ENCODE data around the gene PIK3CD.
"Not testable (repeated sequence)": the region's sequence is repeated elsewhere in the genome, so short reads cannot be mapped to it uniquely, and the experiment has no call there.

The PIK3CD gene

DNA sequence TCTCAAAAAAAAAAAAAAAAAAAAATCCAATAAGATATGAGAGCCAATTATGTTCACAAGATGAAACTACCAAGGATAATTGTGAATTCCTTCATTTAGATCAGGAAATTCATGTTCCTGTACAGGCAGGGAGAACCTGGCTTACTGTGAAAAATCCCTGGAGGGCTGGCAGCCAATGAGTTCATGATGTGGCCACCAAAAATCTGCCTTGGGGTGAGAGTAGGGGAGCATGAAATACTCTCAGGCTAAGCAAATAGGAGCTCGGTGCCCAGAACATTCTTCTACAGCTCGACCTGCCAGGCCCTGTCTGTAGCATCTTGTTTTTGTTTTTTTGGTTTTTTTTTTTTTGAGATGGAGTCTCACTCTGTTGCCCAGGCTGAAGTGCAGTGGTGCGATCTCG, 50.1 kb downstream of the PIK3CD start:
- Histone ChIP-seq H3K4me3 (ENCODE audit: low read depth in 1 of 2, low read length in 2 of 2) (no peak overlapping the region), H3K9me3 (ENCODE audit: control insufficient read depth in 1 of 2, low read length in 2 of 2) (no peaks in the 10 kb centered on the region), H3K27ac (ENCODE audit: low read depth, low read length) (no peak overlapping the region), H3K4me1 (ENCODE audit: control insufficient read depth in 1 of 2, insufficient read depth in 2 of 2, low read length in 2 of 2) (peaks cover 0 to 5% of the 10 kb centered on the region in 2 donors), H3K36me3 (ENCODE audit: control insufficient read depth in 1 of 2, insufficient read depth in 2 of 2, low read length in 2 of 2) (peaks cover 0 to 4% of the 10 kb centered on the region in 2 donors), H3K27me3 (ENCODE audit: control insufficient read depth in 1 of 2, insufficient read depth in 2 of 2, low read length in 2 of 2) (no peaks in the 10 kb centered on the region), H3K9ac (ENCODE audit: low read depth in 1 of 2, low read length in 2 of 2) (no peak overlapping the region)

DNA sequence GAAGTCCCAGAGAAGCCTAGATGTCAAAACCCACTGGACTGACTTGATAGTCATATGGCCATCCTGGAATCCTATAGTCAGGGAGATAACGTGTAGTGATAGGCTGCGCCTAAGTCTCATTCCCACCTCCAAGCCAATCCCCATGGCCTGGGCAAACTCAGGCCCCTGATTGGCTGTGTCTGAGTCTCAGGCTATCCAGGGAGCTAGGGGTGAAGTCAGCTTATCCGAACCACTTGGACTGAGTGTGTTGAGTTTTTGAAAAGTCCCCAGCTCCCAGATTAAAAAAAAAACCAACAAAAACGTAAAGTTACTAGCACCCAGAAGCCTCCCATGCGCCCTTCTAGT, 51.6 kb downstream of the PIK3CD start:
- no peak overlapping the region for H3K27ac ChIP-seq (ENCODE audit: low read depth, low read length)
- no peaks in the 10 kb centered on the region for H3K9me3 ChIP-seq (ENCODE audit: control insufficient read depth in 1 of 2, low read length in 2 of 2)
- no peak overlapping the region for H3K4me3 ChIP-seq (ENCODE audit: low read depth in 1 of 2, low read length in 2 of 2)
- H3K27me3 ChIP-seq (ENCODE audit: control insufficient read depth in 1 of 2, insufficient read depth in 2 of 2, low read length in 2 of 2) = no peaks in the 10 kb centered on the region
- H3K36me3 ChIP-seq (ENCODE audit: control insufficient read depth in 1 of 2, insufficient read depth in 2 of 2, low read length in 2 of 2) = peaks cover 0 to 4% of the 10 kb centered on the region in 2 donors
- H3K9ac ChIP-seq (ENCODE audit: low read depth in 1 of 2, low read length in 2 of 2) = no peak overlapping the region
- H3K4me1 ChIP-seq (ENCODE audit: control insufficient read depth in 1 of 2, insufficient read depth in 2 of 2, low read length in 2 of 2) = peaks cover 0 to 5% of the 10 kb centered on the region in 2 donors

DNA sequence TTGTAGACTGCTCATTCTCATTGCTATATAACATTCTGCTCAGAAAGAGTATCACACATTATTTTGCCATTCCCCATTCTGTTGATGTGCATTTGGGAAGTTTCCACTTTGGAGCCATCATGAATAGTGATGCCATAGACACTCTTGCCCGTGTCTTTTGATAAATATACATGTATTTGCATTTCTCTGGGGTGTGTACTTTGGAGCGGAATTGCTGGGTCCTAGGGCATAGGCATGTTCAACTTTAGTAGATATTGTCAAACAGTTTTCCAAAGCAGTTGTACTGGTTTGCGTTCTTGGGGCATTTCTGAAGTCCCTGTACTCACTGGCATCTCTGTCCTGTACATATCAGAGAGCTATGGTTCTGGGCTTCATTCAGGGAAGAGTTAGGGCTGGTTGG, 52.1 kb downstream of the PIK3CD start:
- no peak overlapping the region for H3K27ac ChIP-seq (ENCODE audit: low read depth, low read length)
- H3K9ac ChIP-seq (ENCODE audit: low read depth in 1 of 2, low read length in 2 of 2) = no peak overlapping the region
- H3K4me3 ChIP-seq (ENCODE audit: low read depth in 1 of 2, low read length in 2 of 2) = no peak overlapping the region
- peaks cover 0 to 5% of the 10 kb centered on the region in 2 donors for H3K4me1 ChIP-seq (ENCODE audit: control insufficient read depth in 1 of 2, insufficient read depth in 2 of 2, low read length in 2 of 2)
- H3K27me3 ChIP-seq (ENCODE audit: control insufficient read depth in 1 of 2, insufficient read depth in 2 of 2, low read length in 2 of 2) = no peaks in the 10 kb centered on the region
- H3K9me3 ChIP-seq (ENCODE audit: control insufficient read depth in 1 of 2, low read length in 2 of 2) = no peaks in the 10 kb centered on the region
- peaks cover 0 to 4% of the 10 kb centered on the region in 2 donors for H3K36me3 ChIP-seq (ENCODE audit: control insufficient read depth in 1 of 2, insufficient read depth in 2 of 2, low read length in 2 of 2)

GRCh38 chr1:9705337-9706093, 54.0 kb downstream of the PIK3CD start:
- Histone ChIP-seq H3K36me3 (ENCODE audit: control insufficient read depth in 1 of 2, insufficient read depth in 2 of 2, low read length in 2 of 2) (peaks cover 0 to 7% of the 10 kb centered on the region in 2 donors), H3K27me3 (ENCODE audit: control insufficient read depth in 1 of 2, insufficient read depth in 2 of 2, low read length in 2 of 2) (no peaks in the 10 kb centered on the region), H3K4me1 (ENCODE audit: control insufficient read depth in 1 of 2, insufficient read depth in 2 of 2, low read length in 2 of 2) (no peaks in the 10 kb centered on the region), H3K9me3 (ENCODE audit: control insufficient read depth in 1 of 2, low read length in 2 of 2) (no peaks in the 10 kb centered on the region), H3K4me3 (ENCODE audit: low read depth in 1 of 2, low read length in 2 of 2) (no peak overlapping the region), H3K9ac (ENCODE audit: low read depth in 1 of 2, low read length in 2 of 2) (no peak overlapping the region), H3K27ac (ENCODE audit: low read depth, low read length) (no peak overlapping the region)

DNA sequence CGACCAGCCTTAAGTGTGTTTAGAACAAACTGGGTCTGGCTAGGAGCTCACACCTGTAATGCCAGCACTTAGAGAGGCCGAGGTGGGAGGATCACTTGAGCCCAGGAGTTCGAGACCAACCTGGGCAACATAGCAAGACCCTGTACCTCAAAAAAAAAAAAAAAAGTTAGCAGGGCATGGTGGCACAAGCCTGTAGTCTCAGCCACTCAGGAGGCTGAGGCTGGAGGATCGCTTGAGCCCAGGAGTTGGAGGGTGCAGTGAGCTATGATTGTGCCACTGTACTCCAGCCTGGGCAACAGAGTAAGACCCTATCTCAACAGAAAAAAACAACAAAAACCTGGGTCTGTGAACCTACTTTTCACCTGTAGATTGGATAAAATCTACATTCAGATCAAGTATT, 54.6 kb downstream of the PIK3CD start:
- Histone ChIP-seq H3K27ac (ENCODE audit: low read depth, low read length) (no peak overlapping the region), H3K4me3 (ENCODE audit: low read depth in 1 of 2, low read length in 2 of 2) (no peak overlapping the region), H3K36me3 (ENCODE audit: control insufficient read depth in 1 of 2, insufficient read depth in 2 of 2, low read length in 2 of 2) (peaks cover 0 to 5% of the 10 kb centered on the region in 2 donors), H3K9me3 (ENCODE audit: control insufficient read depth in 1 of 2, low read length in 2 of 2) (no peaks in the 10 kb centered on the region), H3K27me3 (ENCODE audit: control insufficient read depth in 1 of 2, insufficient read depth in 2 of 2, low read length in 2 of 2) (no peaks in the 10 kb centered on the region), H3K9ac (ENCODE audit: low read depth in 1 of 2, low read length in 2 of 2) (no peak overlapping the region), H3K4me1 (ENCODE audit: control insufficient read depth in 1 of 2, insufficient read depth in 2 of 2, low read length in 2 of 2) (no peaks in the 10 kb centered on the region)

- H3K4me1 ChIP-seq (ENCODE audit: control insufficient read depth in 1 of 2, insufficient read depth in 2 of 2, low read length in 2 of 2) = peaks cover 0 to 3% of the 10 kb centered on the region in 2 donors
- H3K4me3 ChIP-seq (ENCODE audit: low read depth in 1 of 2, low read length in 2 of 2) = no peak overlapping the region
- H3K27ac ChIP-seq (ENCODE audit: low read depth, low read length) = no peak overlapping the region
- H3K27me3 ChIP-seq (ENCODE audit: control insufficient read depth in 1 of 2, insufficient read depth in 2 of 2, low read length in 2 of 2) = no peaks in the 10 kb centered on the region
- peaks cover 0 to 8% of the 10 kb centered on the region in 2 donors for H3K36me3 ChIP-seq (ENCODE audit: control insufficient read depth in 1 of 2, insufficient read depth in 2 of 2, low read length in 2 of 2)
- no peaks in the 10 kb centered on the region for H3K9me3 ChIP-seq (ENCODE audit: control insufficient read depth in 1 of 2, low read length in 2 of 2)
- H3K9ac ChIP-seq (ENCODE audit: low read depth in 1 of 2, low read length in 2 of 2) = no peak overlapping the region
Measured at GRCh38 chr1:9710037-9710436, 58.5 kb downstream of the PIK3CD start.

GRCh38 chr1:9711466-9712020, 60.0 kb downstream of the PIK3CD start:
- Histone ChIP-seq H3K4me1 (ENCODE audit: control insufficient read depth in 1 of 2, insufficient read depth in 2 of 2, low read length in 2 of 2) (peaks cover 0 to 3% of the 10 kb centered on the region in 2 donors), H3K27ac (ENCODE audit: low read depth, low read length) (no peak overlapping the region), H3K36me3 (ENCODE audit: control insufficient read depth in 1 of 2, insufficient read depth in 2 of 2, low read length in 2 of 2) (peaks cover 0 to 8% of the 10 kb centered on the region in 2 donors), H3K9me3 (ENCODE audit: control insufficient read depth in 1 of 2, low read length in 2 of 2) (no peaks in the 10 kb centered on the region), H3K27me3 (ENCODE audit: control insufficient read depth in 1 of 2, insufficient read depth in 2 of 2, low read length in 2 of 2) (no peaks in the 10 kb centered on the region), H3K4me3 (ENCODE audit: low read depth in 1 of 2, low read length in 2 of 2) (no peak overlapping the region), H3K9ac (ENCODE audit: low read depth in 1 of 2, low read length in 2 of 2) (no peak overlapping the region)

DNA sequence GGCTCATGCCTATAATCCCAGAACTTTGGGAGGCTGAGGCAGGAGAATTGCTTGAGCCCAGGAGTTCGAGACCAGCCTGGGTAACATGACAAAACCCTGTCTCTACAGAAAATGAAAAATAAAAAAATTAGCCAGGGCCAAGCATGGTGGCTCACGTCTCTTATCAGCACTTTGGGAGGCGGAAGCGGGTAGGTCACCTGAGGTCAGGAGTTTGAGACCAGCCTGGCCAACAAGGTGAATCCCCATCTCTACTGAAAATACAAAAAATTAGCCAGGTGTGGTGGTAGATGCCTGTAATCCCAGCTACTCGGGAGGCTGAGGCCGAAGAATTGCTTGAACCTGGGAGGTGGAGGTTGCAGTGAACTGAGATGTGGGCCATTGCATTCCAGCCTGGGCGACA, 61.2 kb downstream of the PIK3CD start:
- not testable (repeated sequence) for H3K9ac ChIP-seq (ENCODE audit: low read depth in 1 of 2, low read length in 2 of 2); H3K9me3 ChIP-seq (ENCODE audit: control insufficient read depth in 1 of 2, low read length in 2 of 2); H3K27me3 ChIP-seq (ENCODE audit: control insufficient read depth in 1 of 2, insufficient read depth in 2 of 2, low read length in 2 of 2); H3K4me3 ChIP-seq (ENCODE audit: low read depth in 1 of 2, low read length in 2 of 2); H3K4me1 ChIP-seq (ENCODE audit: control insufficient read depth in 1 of 2, insufficient read depth in 2 of 2, low read length in 2 of 2); H3K27ac ChIP-seq (ENCODE audit: low read depth, low read length); H3K36me3 ChIP-seq (ENCODE audit: control insufficient read depth in 1 of 2, insufficient read depth in 2 of 2, low read length in 2 of 2)

- Histone ChIP-seq H3K4me1 (ENCODE audit: control insufficient read depth in 1 of 2, insufficient read depth in 2 of 2, low read length in 2 of 2) (peaks cover 4 to 20% of the 10 kb centered on the region in 2 donors), H3K27ac (ENCODE audit: low read depth, low read length) (no peak overlapping the region), H3K4me3 (ENCODE audit: low read depth in 1 of 2, low read length in 2 of 2) (no peak overlapping the region), H3K36me3 (ENCODE audit: control insufficient read depth in 1 of 2, insufficient read depth in 2 of 2, low read length in 2 of 2) (peaks cover 0 to 8% of the 10 kb centered on the region in 2 donors), H3K27me3 (ENCODE audit: control insufficient read depth in 1 of 2, insufficient read depth in 2 of 2, low read length in 2 of 2) (no peaks in the 10 kb centered on the region), H3K9ac (ENCODE audit: low read depth in 1 of 2, low read length in 2 of 2) (no peak overlapping the region), H3K9me3 (ENCODE audit: control insufficient read depth in 1 of 2, low read length in 2 of 2) (no peaks in the 10 kb centered on the region)
Measured at GRCh38 chr1:9714257-9714718, 62.8 kb downstream of the PIK3CD start.

- Histone ChIP-seq H3K27ac (ENCODE audit: low read depth, low read length) (no peak overlapping the region), H3K27me3 (ENCODE audit: control insufficient read depth in 1 of 2, insufficient read depth in 2 of 2, low read length in 2 of 2) (no peaks in the 10 kb centered on the region), H3K36me3 (ENCODE audit: control insufficient read depth in 1 of 2, insufficient read depth in 2 of 2, low read length in 2 of 2) (peaks cover 0 to 7% of the 10 kb centered on the region in 2 donors), H3K4me1 (ENCODE audit: control insufficient read depth in 1 of 2, insufficient read depth in 2 of 2, low read length in 2 of 2) (peaks cover 4 to 20% of the 10 kb centered on the region in 2 donors), H3K9me3 (ENCODE audit: control insufficient read depth in 1 of 2, low read length in 2 of 2) (no peaks in the 10 kb centered on the region), H3K4me3 (ENCODE audit: low read depth in 1 of 2, low read length in 2 of 2) (no peak overlapping the region), H3K9ac (ENCODE audit: low read depth in 1 of 2, low read length in 2 of 2) (no peak overlapping the region)
Measured at GRCh38 chr1:9715536-9716226, 64.2 kb downstream of the PIK3CD start.

Data from duodenal mucosa (tissue), 2 donors.